H1 (cell line): ENCODE results near the gene CD44. TPM values are rescaled to one million over a fixed set of nuclear protein-coding genes. Genes with fewer than 3 reads are reported as not detected.

Experiments
- JUN ChIP-seq: IDR thresholded peaks from 2 replicates; pipeline ENCODE4 v1.6.1; 2011; ENCODE audit warnings: low read depth, mild to moderate bottlenecking, improper control_type of control experiment, low read length
- polyA plus RNA-seq, 7 experiments: library from polyadenylated mRNA; depleted of rRNA in 3 of 7; stranded (reverse) in 5 of 7; unstranded in 2 of 7; fragments of >200 nt in 5 of 7; fragments of 200-250 nt in 2 of 7; gene quantifications; 1 replicate in 5 of 7; 2 replicates in 1 of 7; 4 replicates in 1 of 7; pipeline versions ENCODE4 v1.2.1 to v1.2.3, GENCODE V29; 2011 to 2013; ENCODE audit warnings: missing spikeins in 2 of 7, mixed read lengths in 2 of 7
- total RNA-seq: library from RNA; stranded (reverse); fragmentation: NEBNext Ultra II Directional; extraction: Animal tissue kit (Norgen Biotek cat#: 25700); gene quantifications from 2 replicates; pipeline ENCODE4 v1.2.1, GENCODE V29; 2021
- TF ChIP-seq, protein P1 (sequence below): IDR thresholded peaks from 2 replicates; pipeline ENCODE4 v1.6.1; 2012; ENCODE audit warnings: low read length, inconsistent platforms
- TF ChIP-seq, protein P2 (sequence below): fragments of 300-600 bp; sonication (generic); IDR thresholded peaks from 2 replicates; pipeline ENCODE4 v1.7.1; 2012; ENCODE audit warnings: low read length, moderate library complexity, mild to moderate bottlenecking, inconsistent platforms; ENCODE audit not compliant: insufficient replicate concordance

CD44 gene
- total and polyA plus RNA-seq, 2 of the 8 experiments (the other 6 are each of a cell fraction or from before 2014, with no cell fraction given), result 11.8 to 13.7 TPM

DNA sequence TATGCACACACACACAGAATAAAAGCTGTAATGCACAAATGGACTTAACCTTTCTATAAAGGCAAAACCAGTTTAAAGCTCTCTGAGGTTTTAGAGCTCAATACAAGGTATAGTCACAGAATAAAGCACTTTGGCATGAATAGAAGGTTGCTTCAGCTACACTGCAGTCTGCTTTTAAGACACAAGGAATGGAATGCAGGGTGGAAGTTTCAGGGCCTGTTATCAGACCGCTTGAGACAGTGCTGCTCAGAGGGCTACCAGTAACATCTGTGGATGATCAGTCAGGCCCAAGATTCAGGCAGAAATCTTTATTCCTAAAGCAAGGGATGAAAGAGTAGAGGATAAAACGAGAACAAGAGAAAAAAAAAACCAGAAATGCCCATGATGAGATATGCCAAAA, 46.7 kb downstream of the CD44 start (continued):
- TF ChIP-seq, protein P1, sequence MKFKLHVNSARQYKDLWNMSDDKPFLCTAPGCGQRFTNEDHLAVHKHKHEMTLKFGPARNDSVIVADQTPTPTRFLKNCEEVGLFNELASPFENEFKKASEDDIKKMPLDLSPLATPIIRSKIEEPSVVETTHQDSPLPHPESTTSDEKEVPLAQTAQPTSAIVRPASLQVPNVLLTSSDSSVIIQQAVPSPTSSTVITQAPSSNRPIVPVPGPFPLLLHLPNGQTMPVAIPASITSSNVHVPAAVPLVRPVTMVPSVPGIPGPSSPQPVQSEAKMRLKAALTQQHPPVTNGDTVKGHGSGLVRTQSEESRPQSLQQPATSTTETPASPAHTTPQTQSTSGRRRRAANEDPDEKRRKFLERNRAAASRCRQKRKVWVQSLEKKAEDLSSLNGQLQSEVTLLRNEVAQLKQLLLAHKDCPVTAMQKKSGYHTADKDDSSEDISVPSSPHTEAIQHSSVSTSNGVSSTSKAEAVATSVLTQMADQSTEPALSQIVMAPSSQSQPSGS, result no peak
- TF ChIP-seq JUN, result no peak
- TF ChIP-seq, protein P2, sequence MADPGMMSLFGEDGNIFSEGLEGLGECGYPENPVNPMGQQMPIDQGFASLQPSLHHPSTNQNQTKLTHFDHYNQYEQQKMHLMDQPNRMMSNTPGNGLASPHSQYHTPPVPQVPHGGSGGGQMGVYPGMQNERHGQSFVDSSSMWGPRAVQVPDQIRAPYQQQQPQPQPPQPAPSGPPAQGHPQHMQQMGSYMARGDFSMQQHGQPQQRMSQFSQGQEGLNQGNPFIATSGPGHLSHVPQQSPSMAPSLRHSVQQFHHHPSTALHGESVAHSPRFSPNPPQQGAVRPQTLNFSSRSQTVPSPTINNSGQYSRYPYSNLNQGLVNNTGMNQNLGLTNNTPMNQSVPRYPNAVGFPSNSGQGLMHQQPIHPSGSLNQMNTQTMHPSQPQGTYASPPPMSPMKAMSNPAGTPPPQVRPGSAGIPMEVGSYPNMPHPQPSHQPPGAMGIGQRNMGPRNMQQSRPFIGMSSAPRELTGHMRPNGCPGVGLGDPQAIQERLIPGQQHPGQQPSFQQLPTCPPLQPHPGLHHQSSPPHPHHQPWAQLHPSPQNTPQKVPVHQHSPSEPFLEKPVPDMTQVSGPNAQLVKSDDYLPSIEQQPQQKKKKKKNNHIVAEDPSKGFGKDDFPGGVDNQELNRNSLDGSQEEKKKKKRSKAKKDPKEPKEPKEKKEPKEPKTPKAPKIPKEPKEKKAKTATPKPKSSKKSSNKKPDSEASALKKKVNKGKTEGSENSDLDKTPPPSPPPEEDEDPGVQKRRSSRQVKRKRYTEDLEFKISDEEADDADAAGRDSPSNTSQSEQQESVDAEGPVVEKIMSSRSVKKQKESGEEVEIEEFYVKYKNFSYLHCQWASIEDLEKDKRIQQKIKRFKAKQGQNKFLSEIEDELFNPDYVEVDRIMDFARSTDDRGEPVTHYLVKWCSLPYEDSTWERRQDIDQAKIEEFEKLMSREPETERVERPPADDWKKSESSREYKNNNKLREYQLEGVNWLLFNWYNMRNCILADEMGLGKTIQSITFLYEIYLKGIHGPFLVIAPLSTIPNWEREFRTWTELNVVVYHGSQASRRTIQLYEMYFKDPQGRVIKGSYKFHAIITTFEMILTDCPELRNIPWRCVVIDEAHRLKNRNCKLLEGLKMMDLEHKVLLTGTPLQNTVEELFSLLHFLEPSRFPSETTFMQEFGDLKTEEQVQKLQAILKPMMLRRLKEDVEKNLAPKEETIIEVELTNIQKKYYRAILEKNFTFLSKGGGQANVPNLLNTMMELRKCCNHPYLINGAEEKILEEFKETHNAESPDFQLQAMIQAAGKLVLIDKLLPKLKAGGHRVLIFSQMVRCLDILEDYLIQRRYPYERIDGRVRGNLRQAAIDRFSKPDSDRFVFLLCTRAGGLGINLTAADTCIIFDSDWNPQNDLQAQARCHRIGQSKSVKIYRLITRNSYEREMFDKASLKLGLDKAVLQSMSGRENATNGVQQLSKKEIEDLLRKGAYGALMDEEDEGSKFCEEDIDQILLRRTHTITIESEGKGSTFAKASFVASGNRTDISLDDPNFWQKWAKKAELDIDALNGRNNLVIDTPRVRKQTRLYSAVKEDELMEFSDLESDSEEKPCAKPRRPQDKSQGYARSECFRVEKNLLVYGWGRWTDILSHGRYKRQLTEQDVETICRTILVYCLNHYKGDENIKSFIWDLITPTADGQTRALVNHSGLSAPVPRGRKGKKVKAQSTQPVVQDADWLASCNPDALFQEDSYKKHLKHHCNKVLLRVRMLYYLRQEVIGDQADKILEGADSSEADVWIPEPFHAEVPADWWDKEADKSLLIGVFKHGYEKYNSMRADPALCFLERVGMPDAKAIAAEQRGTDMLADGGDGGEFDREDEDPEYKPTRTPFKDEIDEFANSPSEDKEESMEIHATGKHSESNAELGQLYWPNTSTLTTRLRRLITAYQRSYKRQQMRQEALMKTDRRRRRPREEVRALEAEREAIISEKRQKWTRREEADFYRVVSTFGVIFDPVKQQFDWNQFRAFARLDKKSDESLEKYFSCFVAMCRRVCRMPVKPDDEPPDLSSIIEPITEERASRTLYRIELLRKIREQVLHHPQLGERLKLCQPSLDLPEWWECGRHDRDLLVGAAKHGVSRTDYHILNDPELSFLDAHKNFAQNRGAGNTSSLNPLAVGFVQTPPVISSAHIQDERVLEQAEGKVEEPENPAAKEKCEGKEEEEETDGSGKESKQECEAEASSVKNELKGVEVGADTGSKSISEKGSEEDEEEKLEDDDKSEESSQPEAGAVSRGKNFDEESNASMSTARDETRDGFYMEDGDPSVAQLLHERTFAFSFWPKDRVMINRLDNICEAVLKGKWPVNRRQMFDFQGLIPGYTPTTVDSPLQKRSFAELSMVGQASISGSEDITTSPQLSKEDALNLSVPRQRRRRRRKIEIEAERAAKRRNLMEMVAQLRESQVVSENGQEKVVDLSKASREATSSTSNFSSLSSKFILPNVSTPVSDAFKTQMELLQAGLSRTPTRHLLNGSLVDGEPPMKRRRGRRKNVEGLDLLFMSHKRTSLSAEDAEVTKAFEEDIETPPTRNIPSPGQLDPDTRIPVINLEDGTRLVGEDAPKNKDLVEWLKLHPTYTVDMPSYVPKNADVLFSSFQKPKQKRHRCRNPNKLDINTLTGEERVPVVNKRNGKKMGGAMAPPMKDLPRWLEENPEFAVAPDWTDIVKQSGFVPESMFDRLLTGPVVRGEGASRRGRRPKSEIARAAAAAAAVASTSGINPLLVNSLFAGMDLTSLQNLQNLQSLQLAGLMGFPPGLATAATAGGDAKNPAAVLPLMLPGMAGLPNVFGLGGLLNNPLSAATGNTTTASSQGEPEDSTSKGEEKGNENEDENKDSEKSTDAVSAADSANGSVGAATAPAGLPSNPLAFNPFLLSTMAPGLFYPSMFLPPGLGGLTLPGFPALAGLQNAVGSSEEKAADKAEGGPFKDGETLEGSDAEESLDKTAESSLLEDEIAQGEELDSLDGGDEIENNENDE, result no peak
